Adrenal gland (tissue), 5 donors: Measurements from ENCODE around the gene MRPL55.

Source experiments
- CTCF ChIP-seq, 6 experiments: fragments of 450-650 bp in 4 of 6; fragments of 200-600 bp in 2 of 6; sonication (generic) in 1 of 6; IDR thresholded peaks; 1 replicate in 5 of 6; 2 replicates in 1 of 6; pipeline versions ENCODE4 v1.5.1 to v1.8.0; 2016 to 2021; ENCODE audit warnings: antibody characterized with exemption in 6 of 6, mild to moderate bottlenecking in 2 of 6, moderate library complexity in 1 of 6
- POLR2A ChIP-seq, 2 donors: fragments of 450-650 bp; IDR thresholded peaks; one replicate each; pipeline ENCODE4 v1.6.1; 2017; ENCODE audit warnings: antibody characterized with exemption in 2 of 2, mild to moderate bottlenecking in 2 of 2, moderate library complexity in 1 of 2
- donor health status: DM: no; HTN: no; CAD: no.

- TF ChIP-seq CTCF (IDR thresholded peaks at IDR 0.05): no peak
- peak in 1 of 2 donors; percentile 30 for TF ChIP-seq POLR2A (IDR thresholded peaks at IDR 0.05)
Measured at GRCh38 chr1:228107636-228108035, 1.5 kb downstream of the MRPL55 start.
